GM18517 (cell line): ENCODE results near the gene MARCHF3.

Experiments
- ATAC-seq: cut with Tn5 transposase; IDR thresholded peaks from one replicate; pipeline ENCODE4 v1.9.1; 2021; ENCODE audit warnings: mild to moderate bottlenecking, moderate library complexity; ENCODE audit not compliant: unreplicated experiment

MARCHF3 gene

GRCh38 chr5:126819253-126819652, 211.1 kb downstream of the MARCHF3 start:
- no peak for ATAC-seq

- ATAC-seq: no peak
Measured at GRCh38 chr5:126818736-126819135, 211.6 kb downstream of the MARCHF3 start.
